ENCODE results near the gene TSC22D2. TPM values are rescaled to one million over a fixed set of nuclear protein-coding genes. Genes with fewer than 3 reads are reported as not detected.

TSC22D2 gene
- total and polyA plus RNA-seq, 2 of the 8 experiments (the other 6 are each of a cell fraction or from before 2014, with no cell fraction given), result 3.4 to 27.6 TPM

GRCh38 chr3:150365132-150365604, 42.9 kb upstream of the TSC22D2 start:
- no peak overlapping the region for H3K27ac ChIP-seq (ENCODE audit: low read depth, low read length)
- no peak overlapping the region for H2AFZ ChIP-seq (ENCODE audit: low read length)
- H2BK15ac ChIP-seq (ENCODE audit: low read length), result no peak overlapping the region
- H3K4me2 ChIP-seq (ENCODE audit: insufficient read depth in 1 of 2, low read depth in 2 of 2, low read length in 2 of 2), result no peak overlapping the region
- H3K9me3 ChIP-seq (ENCODE audit: insufficient read depth in 2 of 2, low read depth in 1 of 2, low read length in 1 of 2), result no peaks in the 10 kb centered on the region
- H3K23me2 ChIP-seq (ENCODE audit: low read depth, low read length), result no peaks in the 10 kb centered on the region
- peaks cover 0 to 1% (median 0%) of the 10 kb centered on the region in 4 experiments; a peak in 1 of 7 replicates for H3K27me3 ChIP-seq (replicated peaks in 1 of 4; ENCODE audit: control insufficient read depth in 3 of 4, extremely low read depth in 1 of 4, insufficient read depth in 3 of 4, low read length in 3 of 4)
- no peak overlapping the region for H3K9ac ChIP-seq (replicated peaks in 1 of 4; ENCODE audit: extremely low read depth in 1 of 4, low read depth in 3 of 4, low read length in 3 of 4)
- no peaks in the 10 kb centered on the region for H3K36me3 ChIP-seq (ENCODE audit: control insufficient read depth in 2 of 4, insufficient read depth in 4 of 4, low read length in 3 of 4)
- peaks cover 0 to 4% (median 1%) of the 10 kb centered on the region in 4 experiments; a peak in 3 of 7 replicates for H3K4me1 ChIP-seq (replicated peaks in 1 of 4; ENCODE audit: control insufficient read depth in 3 of 4, insufficient read depth in 4 of 4, low read length in 3 of 4)
- WGBS, 2 experiments (ENCODE audit: extremely low coverage in 1 of 2, insufficient coverage in 1 of 2, insufficient read length in 1 of 2, insufficient replicate concordance in 2 of 2, low coverage in 1 of 2, low lambda C conversion rate in 2 of 2, missing lambda C conversion rate in 1 of 2), result 70% methylated on average over 5 of the region's 5 CpGs; no CpG with 5 or more reads in 1 of the 2 experiments
- no peaks in the 10 kb centered on the region for H3K79me1 ChIP-seq (ENCODE audit: low read depth, low read length)
- no peaks in the 10 kb centered on the region for H4K20me1 ChIP-seq (replicated peaks in 1 of 2; ENCODE audit: control insufficient read depth in 1 of 2, insufficient read depth in 2 of 2, low read length in 2 of 2)
- H2BK20ac ChIP-seq (ENCODE audit: low read length), result no peak overlapping the region
- no peak overlapping the region for H3K23ac ChIP-seq (ENCODE audit: insufficient read length)
- FAIRE-seq (no peak), DNase-seq (ENCODE audit: low read depth in 1 of 2, low spot score in 2 of 2) (no peak)
- H4K5ac ChIP-seq (ENCODE audit: insufficient read length, low read depth, low read length), result no peak overlapping the region
- no peak overlapping the region for H2BK120ac ChIP-seq (replicated peaks; ENCODE audit: low read depth, low read length)
- H4K8ac ChIP-seq (ENCODE audit: extremely low read depth, insufficient read depth, low read length), result no peak overlapping the region
- H3K18ac ChIP-seq (ENCODE audit: extremely low read depth, low read length), result no peak overlapping the region
- no peak overlapping the region for H2BK5ac ChIP-seq (ENCODE audit: low read depth, low read length)
- H2BK12ac ChIP-seq (ENCODE audit: low read depth, low read length), result no peak overlapping the region
- no peak overlapping the region for H3K4me3 ChIP-seq (ENCODE audit: extremely low read depth in 1 of 4, insufficient read depth in 2 of 4, low read depth in 3 of 4, low read length in 4 of 4)
- no peak overlapping the region for H4K91ac ChIP-seq (replicated peaks; ENCODE audit: insufficient read length, low read length)
- ChIA-PET CTCF (ENCODE audit: partially characterized antibody) (interaction anchor here (1.1 kb wide), 2 partner anchors 44 to 125 kb away, joined by 3 to 5 read pairs; no protein-coding TSS in a partner anchor), POLR2A (ENCODE audit: partially characterized antibody) (interaction anchor here (1.2 to 1.7 kb wide), 2 partner anchors 16 to 22 kb away, joined by 3 to 6 read pairs; no protein-coding TSS in a partner anchor)
- peak overlapping the region; percentile 77 for H3K4ac ChIP-seq (replicated peaks; ENCODE audit: insufficient read length, low read depth, low read length)
- H3K14ac ChIP-seq (ENCODE audit: insufficient read length), result no peak overlapping the region
- no peak overlapping the region for H2AK5ac ChIP-seq (ENCODE audit: low read depth, low read length)
- no peaks in the 10 kb centered on the region for H3K79me2 ChIP-seq (ENCODE audit: control insufficient read depth in 1 of 2, insufficient read depth in 2 of 2, low read length in 2 of 2)
- TF ChIP-seq GTF2F1 (IDR thresholded peaks at IDR 0.05; ENCODE audit: borderline replicate concordance, low read depth, low read length) (no peak), NRF1 (IDR thresholded peaks at IDR 0.05; ENCODE audit: low read depth, low read length) (no peak), SP1 (IDR thresholded peaks at IDR 0.05; ENCODE audit: low read depth, low read length) (no peak), TAF1 (IDR thresholded peaks at IDR 0.05; ENCODE audit: low read depth, low read length) (no peak), CBX5 (IDR thresholded peaks at IDR 0.05; ENCODE audit: low read depth, low read length) (no peak), BCL11A (IDR thresholded peaks at IDR 0.05; ENCODE audit: low read depth in 2 of 2, low read length in 2 of 2) (no peak), RXRA (IDR thresholded peaks at IDR 0.05; ENCODE audit: insufficient read depth, low read depth, low read length) (no peak), POLR2AphosphoS5 (IDR thresholded peaks at IDR 0.05; ENCODE audit: low read depth, low read length) (no peak), POLR2A (IDR thresholded peaks at IDR 0.05; ENCODE audit: control extremely low read depth in 1 of 2, low read depth in 2 of 2, low read length in 2 of 2) (no peak), GABPA (IDR thresholded peaks at IDR 0.05; ENCODE audit: borderline replicate concordance, insufficient read depth, low read length) (no peak), ATF2 (IDR thresholded peaks at IDR 0.05; ENCODE audit: low read length) (no peak), KDM5A (IDR thresholded peaks at IDR 0.05; ENCODE audit: low read length) (no peak)
- TF ChIP-seq, protein P1, sequence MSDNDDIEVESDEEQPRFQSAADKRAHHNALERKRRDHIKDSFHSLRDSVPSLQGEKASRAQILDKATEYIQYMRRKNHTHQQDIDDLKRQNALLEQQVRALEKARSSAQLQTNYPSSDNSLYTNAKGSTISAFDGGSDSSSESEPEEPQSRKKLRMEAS (IDR thresholded peaks at IDR 0.05), result no peak
- H3K56ac ChIP-seq (replicated peaks; ENCODE audit: insufficient read length, low read depth, low read length), result no peak overlapping the region

Data from H1 (cell line).